A172 (cell line): ENCODE results near the gene MLKL. TPM values are rescaled to one million over a fixed set of nuclear protein-coding genes. Genes with fewer than 3 reads are reported as not detected.

Experiments
- DNase-seq: peaks from one replicate; pipeline ENCODE4 v3.0.0-alpha.2; 2015; ENCODE audit warnings: low spot score
- total RNA-seq: library from RNA; depleted of rRNA; stranded (reverse); fragments of >200 nt; shearing (Covaris generic); gene quantifications from 2 replicates; pipeline ENCODE4 v1.2.3, GENCODE V29; 2014; rRNA removed

MLKL gene
- total RNA-seq, result 16.0 and 16.8 TPM in 2 replicates

DNA sequence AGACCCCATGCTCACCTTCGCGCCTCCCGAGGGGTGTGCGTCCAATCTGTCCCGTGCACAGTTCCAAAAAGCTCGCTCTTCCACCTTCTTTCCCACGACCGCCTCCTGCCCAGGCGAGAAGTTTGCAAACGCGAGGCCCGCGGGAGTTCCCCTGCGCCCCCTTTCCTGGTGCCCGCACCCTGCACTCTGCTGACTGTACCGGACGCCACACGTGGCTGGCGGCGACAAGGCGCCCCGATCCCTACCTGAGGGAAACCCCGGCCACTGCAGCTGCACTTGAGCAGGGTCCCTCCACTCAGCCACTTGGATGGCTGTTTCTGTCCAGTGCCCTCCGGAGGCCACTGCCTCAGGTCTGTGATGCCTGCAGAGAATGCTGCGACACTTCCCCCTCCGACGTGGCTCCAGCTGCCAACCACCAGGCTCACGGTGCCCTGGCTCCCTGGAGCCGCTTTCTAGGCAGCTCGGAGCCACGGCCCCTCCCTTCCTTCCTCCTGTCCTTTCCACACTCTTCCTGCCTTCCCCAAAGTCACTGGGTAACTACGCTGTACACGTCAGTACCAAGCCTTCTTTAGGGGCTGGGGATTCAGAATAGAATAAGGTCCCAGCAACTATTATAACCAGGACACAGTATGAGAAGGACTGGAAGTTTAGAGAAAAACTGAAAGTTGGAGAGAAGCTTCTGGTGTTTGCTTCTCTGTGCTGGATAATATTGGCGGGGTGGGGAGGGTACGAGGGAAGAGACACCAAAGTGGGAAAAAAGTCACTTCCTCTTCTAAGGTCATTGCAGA lies at the start of gene MLKL:
Gene MLKL, minus strand, starts transcription at position 425 of the 788 bp plus-strand sequence. CDS start 5,105 bp downstream, outside the sequence.
- DNase-seq, result peak; percentile 83

DNA sequence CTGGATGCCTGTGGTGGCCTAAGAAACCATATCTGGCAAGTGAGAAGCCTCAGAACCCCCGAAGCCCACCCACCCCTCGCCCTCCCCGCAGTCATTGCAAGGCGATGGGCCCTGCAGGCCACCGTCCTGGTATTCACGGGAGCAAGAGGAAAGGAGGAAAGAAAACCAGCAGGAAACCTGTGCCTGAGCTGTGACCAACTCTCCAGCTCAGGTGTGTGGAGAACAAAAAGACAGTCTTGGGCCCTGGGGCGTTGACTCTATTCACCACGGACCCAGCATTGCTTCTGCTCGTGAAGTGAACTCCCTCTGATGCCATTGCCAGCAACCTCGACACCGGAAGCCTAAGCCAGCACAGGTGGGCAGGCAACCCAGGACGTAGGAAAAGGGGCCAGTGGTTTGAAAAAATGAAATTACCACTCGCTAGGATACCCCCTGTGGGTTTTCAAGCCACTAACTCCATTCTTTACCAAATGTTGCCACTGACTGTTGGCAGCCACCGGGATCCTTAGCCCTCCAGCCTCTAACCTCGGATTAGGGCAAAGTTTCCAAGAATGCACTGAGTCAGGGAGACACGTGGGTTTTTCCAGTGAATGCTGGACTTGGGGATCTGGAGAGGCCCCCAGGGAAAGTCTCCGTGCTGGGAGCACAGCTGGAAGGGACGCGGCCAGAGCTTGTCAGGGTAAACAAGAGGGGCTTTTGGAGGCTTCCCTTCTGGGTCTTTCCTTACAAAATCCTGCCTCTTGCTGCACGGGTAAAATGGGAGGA lies 48.8 kb upstream of the MLKL start:
- no peak for DNase-seq

DNA sequence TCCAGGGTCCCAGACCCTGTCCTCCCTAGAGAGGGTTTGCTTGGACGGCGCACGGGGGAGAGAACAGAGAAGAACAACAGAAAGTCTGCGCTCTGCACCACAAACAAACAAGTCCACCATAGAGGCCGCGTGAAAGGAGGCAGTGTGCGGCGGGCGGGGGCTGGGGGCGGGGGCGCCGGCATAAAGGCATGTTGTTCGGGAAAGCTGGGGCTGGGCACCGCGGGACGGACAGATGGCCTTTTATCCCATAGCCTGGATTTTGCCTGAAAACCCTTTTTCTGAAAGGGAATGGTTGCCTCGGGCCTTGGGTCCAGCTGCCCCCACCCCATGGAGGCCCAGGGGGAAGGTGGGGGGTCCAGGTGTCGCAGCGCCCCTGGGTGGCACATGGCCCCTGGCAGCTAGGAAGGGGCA lies 48.0 kb upstream of the MLKL start:
- DNase-seq, result no peak

- DNase-seq, result no peak
Measured at GRCh38 chr16:74747716-74748615, 47.3 kb upstream of the MLKL start.

DNA sequence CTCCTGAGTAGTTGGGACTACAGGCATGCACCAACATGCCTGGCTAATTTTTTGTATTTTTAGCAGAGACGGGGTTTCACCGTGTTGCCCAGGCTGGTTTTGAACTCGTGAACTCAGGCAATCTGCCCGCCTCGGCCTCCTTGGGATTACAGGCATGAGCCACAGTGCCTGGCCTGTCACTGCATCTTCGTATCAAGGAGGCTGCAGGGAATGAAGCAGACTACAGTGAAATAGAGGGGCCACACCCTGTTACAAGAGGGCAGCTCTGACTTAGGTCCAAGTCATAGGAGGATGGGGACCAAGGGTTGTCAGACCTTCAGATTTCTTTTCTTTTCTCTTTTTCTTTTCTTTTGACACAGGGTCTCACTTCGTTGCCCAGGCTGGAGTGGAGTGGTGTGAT lies 45.3 kb upstream of the MLKL start:
- no peak for DNase-seq

DNA sequence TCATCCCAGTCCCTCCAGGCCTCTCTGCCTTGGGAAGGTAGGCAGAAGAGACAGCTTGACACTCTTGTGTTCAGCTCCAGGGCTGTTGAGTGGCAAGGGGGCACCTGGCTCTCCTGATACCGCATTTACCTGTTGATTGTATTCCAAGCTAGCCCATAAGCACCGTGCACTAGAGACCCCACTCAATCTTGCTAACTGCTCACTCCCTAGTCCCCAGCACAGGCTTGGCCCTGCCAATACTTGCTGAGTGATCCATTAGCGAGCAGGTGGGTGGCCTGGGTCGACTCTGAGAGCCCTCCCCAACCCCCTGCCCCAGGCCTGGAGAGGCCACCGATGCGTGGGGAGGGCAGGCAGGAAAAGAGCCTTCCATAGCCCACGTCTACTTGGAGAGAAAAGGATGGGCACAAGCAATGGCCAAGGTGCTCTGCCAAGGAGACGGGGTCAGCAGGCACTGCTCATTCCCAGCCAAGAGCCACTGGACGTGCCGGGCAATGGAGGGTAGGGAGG lies 44.5 kb upstream of the MLKL start:
- DNase-seq, result no peak

- DNase-seq, result no peak
Measured at GRCh38 chr16:74744566-74744965, 43.9 kb upstream of the MLKL start.

DNA sequence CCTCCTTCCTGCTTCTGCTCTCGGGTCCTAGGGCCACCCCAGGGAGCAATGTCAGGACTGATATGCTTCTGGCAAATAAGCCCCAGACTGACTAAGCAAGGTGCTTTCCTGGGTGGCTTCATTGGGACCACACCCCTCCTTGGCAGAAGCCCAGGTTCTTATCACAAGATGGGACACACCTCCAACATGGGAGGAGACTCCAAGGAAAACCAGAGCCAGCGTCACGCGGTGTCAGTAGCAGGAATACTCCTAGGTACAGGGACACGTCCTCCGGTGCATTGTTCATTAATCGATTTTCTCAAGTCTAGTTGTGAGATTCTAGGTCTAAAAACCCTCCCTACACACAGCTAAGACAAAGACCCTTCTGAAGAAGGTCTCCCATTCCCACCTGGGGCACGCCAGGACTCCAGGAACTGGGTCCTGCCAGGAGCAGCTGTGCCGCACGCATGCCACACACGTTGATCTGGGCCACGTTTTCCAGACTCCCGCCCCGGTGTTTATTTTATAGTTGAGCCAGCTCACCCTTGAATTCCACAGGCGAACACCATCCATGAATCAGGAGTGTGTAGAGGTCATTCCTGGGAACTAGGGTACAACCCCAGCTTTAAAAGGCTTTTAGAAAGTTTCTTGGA lies 43.1 kb upstream of the MLKL start:
- peak; percentile 99 for DNase-seq

GRCh38 chr16:74743045-74743667 lies 42.5 kb upstream of the MLKL start:
- no peak for DNase-seq

GRCh38 chr16:74742051-74742481 lies 41.4 kb upstream of the MLKL start:
- no peak for DNase-seq

DNA sequence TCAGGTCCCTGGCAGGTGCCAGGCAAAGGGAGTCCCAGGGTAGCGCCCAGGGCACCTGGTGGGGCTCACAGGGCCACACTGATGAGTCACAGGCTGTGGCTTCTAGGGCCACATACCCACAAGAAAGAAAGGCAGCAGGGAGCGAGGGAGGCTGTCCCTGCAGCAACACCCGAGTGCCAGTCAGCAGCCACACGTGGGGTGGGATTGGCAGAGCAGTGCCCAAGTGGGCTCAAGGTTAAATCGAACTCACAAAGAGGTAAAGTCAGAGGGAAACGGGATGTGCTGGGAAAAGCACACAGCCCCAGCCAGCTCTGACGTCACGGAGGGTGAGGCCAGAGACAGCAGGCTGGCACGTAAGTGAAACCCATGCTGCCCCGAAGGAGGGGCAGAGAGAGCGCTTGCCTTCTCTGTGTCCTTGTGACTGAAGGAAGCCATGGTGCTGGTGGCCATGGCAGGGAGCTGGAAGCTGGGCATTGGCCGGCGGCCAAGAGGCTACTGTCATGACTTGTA lies 40.2 kb upstream of the MLKL start:
- peak; percentile 55 for DNase-seq

DNA sequence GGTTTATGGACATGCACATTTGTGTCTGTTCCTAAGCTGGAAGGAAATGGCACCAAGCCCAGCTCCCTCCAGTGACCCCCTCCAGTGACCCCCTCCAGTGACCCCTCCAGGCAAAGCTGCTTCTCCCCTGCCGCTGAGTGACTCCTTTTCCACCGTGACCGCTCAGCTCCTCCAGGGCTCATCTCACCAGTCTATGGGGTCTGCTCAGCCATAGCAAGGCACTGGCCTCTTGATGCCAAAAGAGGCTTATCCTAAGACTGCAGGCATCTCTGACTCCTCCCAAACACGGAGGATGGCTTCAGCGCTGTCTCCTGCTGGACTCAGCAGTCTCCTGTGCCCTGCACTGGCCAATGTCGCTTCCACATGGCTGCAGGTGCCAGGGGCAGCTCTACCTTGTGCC lies 38.6 kb upstream of the MLKL start:
- DNase-seq, result no peak

DNA sequence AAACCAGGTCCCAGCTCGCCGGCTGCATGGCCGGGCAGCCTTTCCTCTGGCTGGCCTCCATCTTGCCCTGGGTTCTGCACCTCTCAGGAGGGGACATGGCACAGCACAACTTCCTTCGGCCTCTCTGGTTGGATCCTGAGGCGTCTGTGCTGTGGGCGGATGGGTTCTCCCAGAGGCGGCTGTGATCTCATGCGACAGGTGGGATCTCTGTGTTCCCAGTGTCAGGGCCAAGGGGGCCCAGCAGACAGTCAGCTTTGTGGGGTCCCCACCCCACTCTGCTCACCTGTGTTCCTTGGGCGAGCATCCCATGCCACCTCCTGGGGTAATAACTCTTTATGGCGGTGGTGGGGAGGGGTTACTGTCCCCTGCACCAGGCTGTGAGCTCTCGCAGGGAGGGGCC lies 38.2 kb upstream of the MLKL start:
- no peak for DNase-seq

DNA sequence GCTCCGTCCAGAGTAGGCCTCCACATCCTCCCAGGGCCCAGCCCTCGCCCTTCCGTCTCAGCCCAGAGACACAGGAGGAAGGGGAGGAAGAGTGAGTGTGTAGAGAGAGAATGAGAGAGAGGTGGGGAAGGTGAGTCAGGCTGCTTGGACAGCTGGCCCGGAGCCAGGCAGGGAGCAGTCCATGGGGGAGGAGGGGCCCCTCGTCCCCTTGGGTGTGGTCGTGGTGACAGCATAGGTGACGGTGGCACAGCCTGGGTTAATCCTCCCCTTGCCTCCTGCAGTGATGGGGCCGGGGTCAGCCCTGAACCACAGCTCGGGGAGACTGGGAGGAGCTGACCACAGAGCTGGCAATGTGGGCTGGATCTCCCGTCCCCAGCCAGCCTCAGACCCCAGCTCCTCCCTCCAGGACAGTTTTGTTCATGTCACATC lies 37.5 kb upstream of the MLKL start:
- peak; percentile 85 for DNase-seq

GRCh38 chr16:74737521-74737920 lies 36.9 kb upstream of the MLKL start:
- DNase-seq, result no peak

DNA sequence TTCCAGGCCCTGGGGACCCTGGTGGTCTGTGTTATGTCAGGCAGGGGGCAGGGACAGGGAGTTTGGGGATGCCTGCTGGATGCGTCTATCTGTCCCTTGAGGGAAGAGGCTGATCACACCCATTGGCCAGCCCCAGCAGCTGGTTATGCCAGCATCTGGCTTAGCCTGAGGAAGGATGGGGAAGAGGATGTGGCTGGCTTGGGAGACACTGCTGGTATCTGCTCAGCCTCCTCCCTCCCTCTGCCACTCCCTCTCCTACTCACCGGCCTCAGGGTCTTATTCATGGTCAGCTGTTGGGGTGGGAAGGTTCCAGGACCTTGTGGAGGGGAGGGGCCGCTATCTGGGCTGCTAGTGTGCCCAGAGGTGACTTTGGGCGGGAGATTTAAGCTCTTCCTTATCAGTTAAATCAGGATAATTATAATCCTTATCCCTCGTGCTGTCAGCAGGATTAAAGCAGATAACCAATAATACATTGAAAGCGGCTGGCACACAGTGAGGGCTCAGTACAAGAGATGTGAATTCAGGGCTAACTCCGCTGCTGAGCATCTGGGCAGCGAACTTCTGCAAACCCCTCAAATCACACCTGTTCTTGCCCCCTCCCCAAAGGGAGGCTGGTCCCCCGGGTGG lies 36.0 kb upstream of the MLKL start:
- DNase-seq, result peak; percentile 53

GRCh38 chr16:74735554-74735953 lies 34.9 kb upstream of the MLKL start:
- DNase-seq, result no peak

DNA sequence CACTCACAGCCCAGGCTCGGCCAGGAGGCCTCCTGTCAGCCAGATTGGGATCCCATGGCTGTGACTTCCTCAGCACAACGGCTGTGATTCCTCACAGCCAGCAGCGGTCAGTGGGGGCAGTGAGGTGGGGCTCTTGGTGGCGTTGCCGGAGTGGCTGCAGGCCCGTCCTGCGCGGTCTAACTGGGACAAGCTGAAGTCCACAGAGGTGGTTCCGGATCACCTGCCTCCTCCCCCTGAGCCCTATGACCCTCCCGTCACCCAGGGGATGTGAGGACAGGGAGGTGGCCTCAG lies 34.4 kb upstream of the MLKL start:
- no peak for DNase-seq

- DNase-seq, result no peak
Measured at GRCh38 chr16:74734361-74735161, 33.9 kb upstream of the MLKL start.
